GM12891 (cell line): Measurements from ENCODE around the gene ARL17B.
"Not testable (repeated sequence)": the region's sequence is repeated elsewhere in the genome, so short reads cannot be mapped to it uniquely, and the experiment has no call there.

ENCODE experiments used
- PAX5 ChIP-seq: IDR thresholded peaks from 2 replicates; pipeline ENCODE4 v1.6.1; 2011; ENCODE audit warnings: low read length, moderate library complexity, mild to moderate bottlenecking; ENCODE audit not compliant: insufficient read depth, severe bottlenecking
- POLR2A ChIP-seq: IDR thresholded peaks from 2 replicates; pipeline ENCODE4 v1.6.1; 2011; ENCODE audit warnings: low read depth, low read length, control low read depth
- POLR2AphosphoS5 ChIP-seq: IDR thresholded peaks from 2 replicates; pipeline ENCODE4 v1.6.1; 2011; ENCODE audit warnings: low read depth, low read length, control low read depth
- POU2F2 ChIP-seq: IDR thresholded peaks from 2 replicates; pipeline ENCODE4 v1.6.1; 2011; ENCODE audit warnings: low read depth, mild to moderate bottlenecking, control low read depth, low read length, moderate library complexity
- SPI1 ChIP-seq: IDR thresholded peaks from 2 replicates; pipeline ENCODE4 v1.6.1; 2011; ENCODE audit warnings: low read depth, low read length, control low read depth
- TAF1 ChIP-seq: IDR thresholded peaks from 2 replicates; pipeline ENCODE4 v1.6.1; 2011; ENCODE audit warnings: low read depth, low read length, control low read depth

GRCh38 chr17:46393702-46394101 lies 32.1 kb upstream of the ARL17B start:
- not testable (repeated sequence) for TF ChIP-seq POLR2A, POLR2AphosphoS5, TAF1, SPI1, POU2F2, PAX5
